MV-4-11 (cell line): ENCODE results near the gene GHRL.

ENCODE experiments used
- DNase-seq: peaks from one replicate; lab custom pipeline; 2025; lab: John Stamatoyannopoulos, UW

GHRL gene

DNA sequence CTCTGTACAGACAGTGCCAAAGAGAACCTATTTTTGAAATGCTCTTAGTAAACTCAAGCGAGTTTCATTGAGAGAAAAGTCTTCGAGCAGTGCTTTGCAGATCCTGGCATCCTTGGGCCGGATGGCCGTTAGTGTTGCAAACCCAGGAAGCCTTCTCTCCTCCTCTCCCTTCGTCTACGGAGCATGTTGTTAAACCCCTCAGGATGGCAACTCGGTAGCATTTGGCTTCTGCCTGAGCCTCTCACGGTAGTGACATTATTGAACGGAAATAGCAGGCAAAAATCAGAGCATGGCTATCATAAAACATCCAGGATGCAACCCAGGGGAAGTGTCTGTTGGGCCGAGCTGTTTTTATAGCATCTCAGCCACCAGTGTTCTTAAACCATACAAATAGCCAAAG, 34.8 kb upstream of the GHRL start:
- DNase-seq: no peak

DNA sequence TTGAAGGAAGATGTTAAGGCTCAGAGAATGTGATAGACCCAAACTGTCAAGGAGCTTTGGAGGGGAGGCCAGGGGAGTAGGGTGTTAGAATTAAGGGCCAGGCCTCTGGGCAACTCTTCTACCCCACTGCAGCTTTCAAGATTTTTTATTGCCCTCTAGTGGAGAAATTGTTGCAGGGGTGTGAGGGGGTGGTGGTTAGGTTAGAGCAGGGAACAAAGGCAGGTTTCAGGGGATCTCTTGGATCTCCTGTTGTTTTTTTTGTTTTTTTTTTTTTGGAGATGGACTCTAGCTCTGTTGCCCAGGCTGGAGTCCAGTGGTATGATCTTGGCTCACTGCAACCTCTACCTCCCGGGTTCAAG, 29.6 kb upstream of the GHRL start:
- peak; percentile 23 for DNase-seq

GRCh38 chr3:10321630-10322351, 29.0 kb upstream of the GHRL start:
- DNase-seq: no peak

DNA sequence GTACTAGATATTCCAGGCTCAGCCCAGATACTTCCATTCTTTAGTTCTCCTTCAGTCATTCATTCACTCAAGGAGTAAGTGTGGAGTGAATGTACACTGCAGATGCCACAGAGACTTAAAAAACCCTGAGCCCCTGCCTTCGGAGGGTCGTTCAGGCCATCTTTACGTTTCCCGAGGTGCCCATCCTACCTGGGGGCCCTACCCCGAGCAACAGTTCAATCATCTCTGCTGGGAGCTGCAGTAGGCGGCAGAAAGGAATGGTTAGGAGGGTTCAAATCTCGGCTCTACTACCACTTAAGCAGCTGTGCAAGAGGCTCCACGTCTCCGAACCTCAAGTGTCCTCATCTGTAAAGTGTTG, 27.6 kb upstream of the GHRL start:
- no peak for DNase-seq

- no peak for DNase-seq
Observed at GRCh38 chr3:10319804-10320203, 27.1 kb upstream of the GHRL start.

GRCh38 chr3:10319251-10319650, 26.5 kb upstream of the GHRL start:
- no peak for DNase-seq

GRCh38 chr3:10317961-10318350, 25.2 kb upstream of the GHRL start:
- DNase-seq: no peak

DNA sequence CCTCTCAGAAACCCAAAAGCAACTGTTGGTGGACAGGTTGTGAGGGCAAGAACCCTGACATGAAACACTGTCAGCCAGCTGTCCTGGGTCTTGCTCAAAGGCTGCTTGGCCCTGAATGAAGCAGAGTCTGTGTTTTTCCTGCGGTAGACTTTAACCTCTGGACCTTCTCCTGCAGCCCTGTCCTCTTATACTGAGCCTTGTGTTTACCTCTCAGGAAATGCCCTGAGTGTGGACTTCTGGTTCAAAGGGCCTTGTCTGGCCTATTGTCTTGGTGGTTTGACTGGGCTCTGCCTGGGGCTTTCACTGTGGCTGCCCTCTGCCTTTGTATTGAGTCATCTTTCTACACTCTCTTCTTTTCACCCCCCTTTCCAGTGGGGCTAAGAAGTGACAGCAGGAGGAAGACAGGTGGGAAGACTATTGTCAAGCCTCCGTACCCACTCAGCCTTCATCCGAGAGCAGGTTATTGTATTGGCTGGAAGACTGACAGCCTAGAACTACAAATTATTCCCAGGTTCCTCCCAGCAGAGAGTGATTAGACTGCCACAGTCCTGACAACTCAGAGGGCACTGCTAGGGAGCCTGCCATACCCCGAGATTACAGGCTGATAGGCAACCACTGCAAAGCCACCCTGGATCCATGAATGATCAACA, 24.7 kb upstream of the GHRL start:
- no peak for DNase-seq

DNA sequence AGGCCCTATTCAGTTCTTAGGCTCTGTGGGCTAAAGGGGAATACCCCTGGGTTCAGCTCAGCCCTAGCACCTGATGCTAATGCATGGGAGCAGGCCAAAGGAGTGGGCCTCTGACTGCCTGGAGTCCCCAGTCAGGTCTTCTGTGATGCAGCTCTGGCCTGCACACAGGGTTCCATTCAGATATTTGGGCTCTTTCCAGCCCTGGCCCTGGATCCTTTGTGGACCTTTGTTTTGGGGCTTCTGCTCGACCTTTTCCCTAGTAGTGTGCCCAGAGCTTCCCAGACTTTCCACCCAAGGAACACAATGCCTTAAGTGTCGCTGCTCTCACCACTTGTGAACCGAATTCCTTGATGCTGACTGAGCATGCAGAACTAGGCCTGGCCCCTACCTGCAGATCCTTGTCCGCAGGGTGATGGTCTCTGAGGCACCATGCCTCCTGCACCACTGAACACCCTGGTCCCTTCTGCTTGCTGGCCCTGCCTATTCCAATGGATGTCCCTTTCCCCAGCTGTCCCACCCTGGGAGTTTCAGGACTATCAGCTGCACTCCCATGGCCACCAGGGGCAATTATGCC, 23.1 kb upstream of the GHRL start:
- no peak for DNase-seq

DNA sequence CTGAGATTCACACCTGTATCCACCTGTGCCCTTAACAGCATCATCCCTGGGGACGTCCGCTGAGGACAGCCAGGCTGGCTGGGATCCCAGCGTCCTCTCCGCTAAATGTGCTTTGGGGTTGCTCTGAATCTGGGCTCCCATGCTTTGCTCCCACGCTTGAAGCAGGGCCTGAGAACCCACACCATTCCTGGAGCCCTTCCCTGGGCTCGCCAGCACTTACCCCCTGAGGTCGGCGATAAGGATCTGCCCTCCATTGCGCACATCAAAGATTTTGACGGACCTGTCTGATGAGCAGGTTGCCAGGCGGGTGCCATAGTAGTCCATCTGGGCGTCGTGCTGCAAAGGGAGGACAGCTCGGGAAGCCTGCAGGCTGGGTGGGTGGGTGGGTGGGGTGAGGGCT, 22.4 kb upstream of the GHRL start:
- no peak for DNase-seq

DNA sequence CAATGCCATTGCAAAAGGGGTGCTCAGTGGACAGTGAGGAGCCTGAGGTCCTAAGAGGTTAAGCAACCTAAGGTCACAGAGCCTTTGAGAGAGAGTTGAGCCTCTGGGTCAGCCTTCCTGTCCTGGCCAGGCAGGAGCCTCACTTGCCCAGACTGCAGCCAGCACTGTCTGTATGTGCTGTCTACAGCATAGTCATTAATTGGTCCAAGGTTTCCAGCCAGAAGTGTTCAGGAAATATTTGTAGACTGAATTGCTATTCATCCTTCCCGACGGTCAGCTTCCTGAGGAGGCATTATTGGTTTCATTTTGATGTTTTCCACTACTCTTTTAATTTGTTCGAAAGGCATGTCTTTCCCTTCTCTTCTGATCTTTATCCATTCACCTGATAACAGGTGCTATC, 20.1 kb upstream of the GHRL start:
- DNase-seq: no peak

DNA sequence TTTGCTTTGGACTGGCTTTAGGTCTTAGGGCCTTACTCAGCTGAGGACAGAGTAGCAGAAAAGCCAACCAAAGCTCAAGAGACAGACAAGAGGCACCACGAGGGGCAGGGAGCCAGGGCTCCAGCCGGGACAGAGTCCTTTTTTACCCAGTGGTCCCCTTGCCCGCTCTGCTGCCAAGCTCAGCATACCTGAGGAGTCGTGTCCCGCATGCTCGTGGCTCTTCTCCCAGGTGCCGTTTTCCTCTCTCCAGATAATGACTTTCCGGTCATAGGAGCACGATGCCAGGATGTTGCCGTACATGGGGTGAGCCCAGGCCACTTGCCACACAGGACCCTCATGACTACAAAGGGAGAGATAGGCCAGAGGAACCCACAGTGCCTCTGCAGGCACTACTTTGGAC, 19.6 kb upstream of the GHRL start:
- no peak for DNase-seq

DNA sequence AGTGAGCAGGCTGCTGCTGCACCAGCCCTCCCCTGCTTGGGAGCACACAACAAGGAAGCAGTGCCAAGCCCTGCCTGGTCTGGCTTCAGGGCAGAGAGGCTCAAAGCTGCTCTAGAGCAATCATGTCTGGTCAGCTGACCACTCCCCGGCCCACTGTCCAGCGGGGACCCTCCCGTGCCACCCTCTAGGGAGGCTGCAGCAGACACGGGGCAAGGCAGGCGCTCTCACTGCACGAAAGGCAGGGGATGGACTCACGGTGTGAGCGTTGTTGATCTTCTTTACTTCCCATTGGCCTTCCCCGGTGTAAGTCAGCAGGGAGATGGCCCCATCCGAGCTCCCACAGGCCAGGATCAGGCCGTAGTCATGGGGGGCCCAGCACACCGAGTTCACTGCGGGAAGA, 19.0 kb upstream of the GHRL start:
- DNase-seq: no peak

DNA sequence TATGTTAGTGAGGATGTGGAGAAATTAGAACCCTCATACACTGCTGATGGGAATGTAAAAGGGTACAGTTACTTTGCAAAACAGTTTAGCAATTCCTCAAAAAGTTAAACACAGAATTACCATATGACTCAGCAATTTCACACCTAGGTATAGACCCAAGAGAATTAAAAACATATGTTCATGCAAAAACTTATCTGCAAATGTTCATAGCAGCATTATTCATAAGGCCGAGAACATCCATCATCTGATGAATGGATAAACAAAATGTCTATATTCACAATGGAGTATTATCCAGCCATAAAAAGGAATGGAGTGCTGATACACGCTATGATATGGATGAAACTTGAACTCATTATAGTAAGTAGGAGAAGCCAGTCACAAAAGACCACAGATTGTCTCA, 17.8 kb upstream of the GHRL start:
- DNase-seq: no peak

GRCh38 chr3:10309736-10310135, 17.0 kb upstream of the GHRL start:
- DNase-seq: no peak

GRCh38 chr3:10308678-10309077, 15.9 kb upstream of the GHRL start:
- no peak for DNase-seq

- DNase-seq: no peak
Observed at GRCh38 chr3:10306156-10306555, 13.4 kb upstream of the GHRL start.

GRCh38 chr3:10305331-10305902, 12.7 kb upstream of the GHRL start:
- DNase-seq: no peak

GRCh38 chr3:10304905-10305304, 12.2 kb upstream of the GHRL start:
- no peak for DNase-seq

- DNase-seq: no peak
Observed at GRCh38 chr3:10303785-10304184, 11.0 kb upstream of the GHRL start.

- no peak for DNase-seq
Observed at GRCh38 chr3:10303105-10303504, 10.4 kb upstream of the GHRL start.

GRCh38 chr3:10300087-10300486, 7.3 kb upstream of the GHRL start:
- no peak for DNase-seq

GRCh38 chr3:10299679-10300078, 6.9 kb upstream of the GHRL start:
- no peak for DNase-seq

DNA sequence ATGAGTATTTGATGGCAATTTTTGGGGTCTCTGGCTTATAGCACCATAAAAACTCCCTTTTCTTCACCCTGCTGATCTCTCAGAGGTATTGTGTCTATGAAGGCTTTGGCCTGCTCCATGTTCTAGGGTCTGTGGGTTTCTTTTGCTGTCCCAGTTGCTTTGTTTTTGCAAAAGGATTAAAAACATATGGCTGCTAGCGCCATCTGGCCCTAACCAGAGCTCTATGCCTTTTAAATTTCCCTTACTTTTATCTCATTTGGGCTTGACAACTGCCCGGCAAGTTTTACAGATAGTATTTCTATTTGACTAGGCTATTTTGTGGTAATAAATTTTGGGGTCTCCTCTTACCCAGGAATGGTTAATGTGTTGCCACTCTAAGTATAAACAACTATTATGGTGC, 6.4 kb upstream of the GHRL start:
- no peak for DNase-seq
